Gastrocnemius medialis (tissue), 4 donors: Measurements from ENCODE around the gene DYNC2H1. TPM values are rescaled to one million over a fixed set of nuclear protein-coding genes. Genes with fewer than 3 reads are reported as not detected.

Source experiments
- ATAC-seq, 2 donors: fragments of 150-250 bp; one replicate each; pipeline ENCODE4 v1.9.1; 2016
- DNase-seq, 2 donors: peaks; one replicate each; pipeline ENCODE4 v3.0.0-alpha.2; 2019
- H3K27ac ChIP-seq, 4 donors: fragments of 200-600 bp; sonication (generic); 1 replicate in 1 of 4; 2 replicates in 3 of 4; pipeline ENCODE4 v1.5.1; 2016 to 2018; ENCODE audit warnings: mild to moderate bottlenecking in 2 of 4, moderate library complexity in 1 of 4
- H3K27me3 ChIP-seq, 3 donors: fragments of 200-600 bp; sonication (generic) in 2 of 3; 1 replicate in 1 of 3; 2 replicates in 2 of 3; pipeline versions ENCODE4 v1.5.1 to v1.6.0; 2016 to 2019; ENCODE audit warnings: mild to moderate bottlenecking in 1 of 3, moderate library complexity in 1 of 3
- H3K36me3 ChIP-seq, 2 donors: fragments of 200-600 bp; sonication (generic) in 1 of 2; one replicate each; pipeline ENCODE4 v1.5.1; 2017 to 2018
- H3K4me1 ChIP-seq, 2 donors: fragments of 200-600 bp; sonication (generic) in 1 of 2; one replicate each; pipeline ENCODE4 v1.5.1; 2016 to 2017; ENCODE audit warnings: mild to moderate bottlenecking in 2 of 2
- H3K4me3 ChIP-seq, 4 donors: fragments of 200-600 bp; sonication (generic) in 3 of 4; 1 replicate in 1 of 4; 2 replicates in 3 of 4; pipeline ENCODE4 v1.5.1; 2016 to 2019; ENCODE audit warnings: mild to moderate bottlenecking in 2 of 4
- H3K9me3 ChIP-seq, 3 donors: fragments of 200-600 bp; sonication (generic) in 2 of 3; 1 replicate in 1 of 3; 2 replicates in 2 of 3; pipeline ENCODE4 v1.5.1; 2016 to 2019
- POLR2A ChIP-seq, 2 donors: fragments of 450-650 bp; IDR thresholded peaks; one replicate each; pipeline ENCODE4 v1.6.1; 2017; ENCODE audit warnings: antibody characterized with exemption in 2 of 2, mild to moderate bottlenecking in 2 of 2, moderate library complexity in 2 of 2
- in situ Hi-C, 4 donors: fragments of 200-750 bp; cut with MboI; loops; one replicate each; pipeline versions ENCODE4 v1.15.0 to v1.8.0; 2017; ENCODE audit warnings: low sequenced_read_pairs in 4 of 4
- intact Hi-C: fragments of 100-400 bp; cut with DNase I; formaldehyde crosslinking; loops from one replicate; pipeline ENCODE4 v1.15.1; 2023; ENCODE audit warnings: low total_unique reads
- total RNA-seq, 4 donors: library from RNA; depleted of rRNA; stranded (reverse); fragments of >200 nt; gene quantifications; one replicate each; pipeline versions ENCODE4 v1.1.0 to v1.2.3, GENCODE V29; 2016
- TF ChIP-seq, protein P1 (sequence below), 5 experiments: fragments of 450-650 bp in 3 of 5; fragments of 200-600 bp in 2 of 5; sonication (generic) in 2 of 5; IDR thresholded peaks in 4 of 5; conservative IDR thresholded peaks in 1 of 5; 1 replicate in 4 of 5; 2 replicates in 1 of 5; pipeline ENCODE4 v1.5.1; 2016 to 2019; ENCODE audit warnings: antibody characterized with exemption in 5 of 5, mild to moderate bottlenecking in 3 of 5, moderate library complexity in 3 of 5

Gene DYNC2H1
- total RNA-seq, 4 donors from 2014 or later: 1.7 to 2.2 (median 1.9) TPM

DNA sequence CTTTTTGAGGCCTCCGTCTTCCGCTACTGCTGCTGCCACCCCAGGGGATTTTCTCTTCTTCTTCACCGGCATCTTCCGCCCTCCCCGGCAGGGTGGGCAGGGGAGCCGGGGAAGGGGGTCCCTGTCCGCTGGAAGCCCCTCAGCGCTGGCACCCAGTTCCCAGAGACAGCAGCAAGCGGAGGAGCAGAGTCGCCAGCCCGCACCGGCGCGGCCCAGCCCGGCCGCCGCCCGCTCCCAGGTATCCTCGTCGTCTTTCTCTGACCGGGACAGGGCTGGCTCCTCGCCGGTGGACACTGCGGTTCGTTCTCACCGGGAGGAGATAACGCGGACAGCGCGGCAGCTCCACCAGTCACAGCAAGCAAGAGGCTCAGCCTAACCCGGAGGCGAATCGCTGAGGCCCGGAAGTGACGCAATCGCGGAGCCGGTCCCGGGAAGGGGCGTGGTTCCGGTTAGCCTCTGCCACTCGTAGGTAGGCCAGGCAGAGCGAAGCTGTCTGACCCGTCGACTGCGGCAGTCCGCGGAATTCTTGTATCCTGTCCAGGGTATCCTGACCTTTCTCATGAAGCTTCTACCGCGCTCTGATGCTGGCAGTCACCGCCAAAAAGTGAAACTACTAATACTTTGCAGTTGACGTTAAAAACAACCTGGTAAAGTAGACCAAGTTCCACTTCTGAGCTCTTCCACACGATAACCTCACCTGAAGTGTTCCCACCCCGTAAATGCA, 17.3 kb upstream of the DYNC2H1 start, which contains the start of gene DCUN1D5:
DCUN1D5 (minus strand) TSS at position 360 of the 724 bp plus-strand sequence; CDS start at position 72, 288 bp downstream.
- ATAC-seq (peak; percentile 99), DNase-seq (peak; percentile 94 to 95)
- H3K4me1 ChIP-seq: peaks cover 23 to 26% of the 10 kb centered on the region in 2 donors
- H3K27ac ChIP-seq: peak within 1 kb of the TSS; percentile 82 to 89 (median 88)
- in situ Hi-C loops: no loop called here
- TF ChIP-seq, protein P1, sequence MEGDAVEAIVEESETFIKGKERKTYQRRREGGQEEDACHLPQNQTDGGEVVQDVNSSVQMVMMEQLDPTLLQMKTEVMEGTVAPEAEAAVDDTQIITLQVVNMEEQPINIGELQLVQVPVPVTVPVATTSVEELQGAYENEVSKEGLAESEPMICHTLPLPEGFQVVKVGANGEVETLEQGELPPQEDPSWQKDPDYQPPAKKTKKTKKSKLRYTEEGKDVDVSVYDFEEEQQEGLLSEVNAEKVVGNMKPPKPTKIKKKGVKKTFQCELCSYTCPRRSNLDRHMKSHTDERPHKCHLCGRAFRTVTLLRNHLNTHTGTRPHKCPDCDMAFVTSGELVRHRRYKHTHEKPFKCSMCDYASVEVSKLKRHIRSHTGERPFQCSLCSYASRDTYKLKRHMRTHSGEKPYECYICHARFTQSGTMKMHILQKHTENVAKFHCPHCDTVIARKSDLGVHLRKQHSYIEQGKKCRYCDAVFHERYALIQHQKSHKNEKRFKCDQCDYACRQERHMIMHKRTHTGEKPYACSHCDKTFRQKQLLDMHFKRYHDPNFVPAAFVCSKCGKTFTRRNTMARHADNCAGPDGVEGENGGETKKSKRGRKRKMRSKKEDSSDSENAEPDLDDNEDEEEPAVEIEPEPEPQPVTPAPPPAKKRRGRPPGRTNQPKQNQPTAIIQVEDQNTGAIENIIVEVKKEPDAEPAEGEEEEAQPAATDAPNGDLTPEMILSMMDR (IDR thresholded peaks at IDR 0.05 in 4 of 5, conservative IDR thresholded peaks at IDR 0.05 in 1 of 5): no peak
- peak; percentile 47 to 54 for TF ChIP-seq POLR2A (IDR thresholded peaks at IDR 0.05)
- intact Hi-C loops: no loop called here
- peaks cover 0 to 6% of the 10 kb centered on the region in 2 donors for H3K36me3 ChIP-seq
- peaks cover 0 to 8% (median 4%) of the 10 kb centered on the region in 3 donors for H3K27me3 ChIP-seq
- no peaks in the 10 kb centered on the region for H3K9me3 ChIP-seq
- H3K4me3 ChIP-seq: peak within 1 kb of the TSS; percentile 86 to 95 (median 92)

DNA sequence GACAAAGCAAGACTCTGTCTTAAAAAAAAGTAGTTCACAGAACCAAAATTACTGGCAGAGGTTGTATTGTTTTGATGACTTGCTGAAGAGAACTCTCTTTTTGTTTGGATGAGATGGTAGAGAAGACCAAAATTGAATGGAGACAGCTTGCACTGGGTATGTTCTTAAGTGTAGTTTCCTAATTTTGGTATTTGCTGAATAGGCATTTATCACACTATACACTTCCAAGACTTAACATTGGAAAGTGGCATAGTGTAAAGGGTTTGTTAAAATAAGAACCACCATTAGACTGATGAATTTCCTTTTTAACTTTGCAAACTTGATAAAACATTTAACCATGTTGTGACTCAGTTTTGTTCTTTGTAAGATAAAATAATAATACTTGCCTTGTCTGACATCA, 11.9 kb upstream of the DYNC2H1 start:
- peaks cover 0 to 11% (median 4%) of the 10 kb centered on the region in 3 donors for H3K27me3 ChIP-seq
- no peaks in the 10 kb centered on the region for H3K36me3 ChIP-seq
- no peaks in the 10 kb centered on the region for H3K9me3 ChIP-seq
- DNase-seq (no peak), ATAC-seq (no peak)
- H3K4me1 ChIP-seq: peaks cover 4 to 5% of the 10 kb centered on the region in 2 donors
- TF ChIP-seq, protein P1 (IDR thresholded peaks at IDR 0.05 in 4 of 5, conservative IDR thresholded peaks at IDR 0.05 in 1 of 5): no peak
- TF ChIP-seq POLR2A (IDR thresholded peaks at IDR 0.05): no peak
- no peak overlapping the region for H3K4me3 ChIP-seq
- in situ Hi-C loops (no loop called here), intact Hi-C loops (no loop called here)
- H3K27ac ChIP-seq: no peak overlapping the region

DNA sequence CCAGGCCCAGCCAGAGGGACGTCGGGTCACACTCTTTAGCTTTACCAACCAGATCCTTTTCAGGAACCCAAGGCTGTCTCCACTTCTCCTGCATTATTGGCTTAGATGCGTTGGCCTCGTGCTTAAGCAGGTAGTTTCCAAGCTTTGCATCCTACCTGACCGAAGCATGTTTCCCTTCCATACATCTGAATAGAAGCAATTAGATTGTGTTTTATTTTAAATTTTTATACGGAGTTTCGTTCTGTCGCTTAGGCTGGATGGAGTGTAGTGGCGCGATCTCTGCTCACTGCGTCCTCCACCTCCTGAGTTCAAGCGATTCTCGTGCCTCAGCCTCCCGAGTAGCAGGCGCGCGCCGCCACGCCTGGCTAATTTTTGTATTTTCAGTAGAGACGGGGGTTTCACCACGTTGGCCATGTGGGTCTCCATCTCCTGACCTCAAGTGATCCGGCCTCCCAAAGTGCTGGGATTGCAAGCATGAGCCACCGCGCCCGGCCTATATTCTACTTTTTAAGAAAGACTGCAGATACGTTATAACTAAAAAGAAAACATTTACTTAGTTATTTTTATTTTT, 677 bp downstream of the DYNC2H1 start:
- H3K9me3 ChIP-seq: no peaks in the 10 kb centered on the region
- DNase-seq (no peak), ATAC-seq (peak in 1 of 2 donors; percentile 7)
- intact Hi-C loops: no loop called here
- H3K36me3 ChIP-seq: no peaks in the 10 kb centered on the region
- TF ChIP-seq POLR2A (IDR thresholded peaks at IDR 0.05): no peak
- TF ChIP-seq, protein P1 (IDR thresholded peaks at IDR 0.05 in 4 of 5, conservative IDR thresholded peaks at IDR 0.05 in 1 of 5): no peak
- peak overlapping the region; percentile 55 to 79 (median 72) for H3K4me3 ChIP-seq
- in situ Hi-C loops: no loop called here
- peak overlapping the region; percentile 34 to 62 (median 43) for H3K27ac ChIP-seq
- no peaks in the 10 kb centered on the region for H3K27me3 ChIP-seq
- H3K4me1 ChIP-seq: peaks cover 6 to 10% of the 10 kb centered on the region in 2 donors

GRCh38 chr11:103110391-103110790, 1.2 kb downstream of the DYNC2H1 start:
- Histone ChIP-seq H3K9me3 (no peaks in the 10 kb centered on the region), H3K36me3 (no peaks in the 10 kb centered on the region), H3K27ac (no peak overlapping the region), H3K27me3 (no peaks in the 10 kb centered on the region), H3K4me1 (peaks cover 6 to 10% of the 10 kb centered on the region in 2 donors), H3K4me3 (peak overlapping the region; percentile 55 to 79 (median 72))
- no peak for DNase-seq
- in situ Hi-C loops (no loop called here), intact Hi-C loops (no loop called here)
- TF ChIP-seq, protein P1 (IDR thresholded peaks at IDR 0.05 in 4 of 5, conservative IDR thresholded peaks at IDR 0.05 in 1 of 5): no peak
- TF ChIP-seq POLR2A (IDR thresholded peaks at IDR 0.05): no peak
- ATAC-seq: no peak
